Fibroblast of lung (primary cell): Measurements from ENCODE around the gene SCAF4. TPM values are rescaled to one million over a fixed set of nuclear protein-coding genes. Genes with fewer than 3 reads are reported as not detected.

Source experiments
- DNase-seq, 2 donors: peaks; one replicate each; pipeline versions ENCODE4 v3.0.0 to v3.0.0-alpha.2; 2010; ENCODE audit warnings: low read depth in 2 of 2
- H2AFZ ChIP-seq: 2 replicates; pipeline ENCODE4 v1.5.1; 2012; ENCODE audit warnings: low read length, control low read depth, inconsistent platforms
- H3K27ac ChIP-seq: 2 replicates; pipeline ENCODE4 v1.5.1; 2011; ENCODE audit warnings: low read length, control low read depth; ENCODE audit not compliant: insufficient read depth
- H3K27me3 ChIP-seq: 2 replicates; pipeline ENCODE4 v1.5.1; 2011; ENCODE audit warnings: mild to moderate bottlenecking, low read length; ENCODE audit not compliant: control insufficient read depth, insufficient read depth
- H3K36me3 ChIP-seq: 2 replicates; pipeline ENCODE4 v1.5.1; 2011; ENCODE audit warnings: low read length; ENCODE audit not compliant: control insufficient read depth, insufficient read depth
- H3K4me1 ChIP-seq: 2 replicates; pipeline ENCODE4 v1.5.1; 2011; ENCODE audit warnings: low read length; ENCODE audit not compliant: control insufficient read depth, insufficient read depth; ENCODE audit errors: extremely low read depth
- H3K4me2 ChIP-seq: 2 replicates; pipeline ENCODE4 v1.5.1; 2011; ENCODE audit warnings: low read length, control low read depth; ENCODE audit not compliant: insufficient read depth; ENCODE audit errors: extremely low read depth
- H3K4me3 ChIP-seq, 4 experiments: fragments of 200-600 bp in 1 of 4; sonication (generic) in 1 of 4; replicated peaks in 1 of 4; 2 replicates each; pipeline ENCODE4 v1.5.1; 2011 to 2016; ENCODE audit warnings: low read length in 4 of 4, low read depth in 3 of 4, mild to moderate bottlenecking in 3 of 4, control low read depth in 2 of 4, inconsistent platforms in 1 of 4, mixed read lengths in 1 of 4; ENCODE audit not compliant: insufficient read depth in 1 of 4; ENCODE audit errors: control extremely low read depth in 1 of 4
- H3K79me2 ChIP-seq: 2 replicates; pipeline ENCODE4 v1.5.1; 2012; ENCODE audit warnings: mild to moderate bottlenecking, low read length, inconsistent platforms; ENCODE audit not compliant: control insufficient read depth, insufficient read depth
- H3K9ac ChIP-seq: 2 replicates; pipeline ENCODE4 v1.5.1; 2011; ENCODE audit warnings: mild to moderate bottlenecking, low read length, control low read depth; ENCODE audit not compliant: insufficient read depth
- H3K9me3 ChIP-seq: 2 replicates; pipeline ENCODE4 v1.5.1; 2012; ENCODE audit warnings: low read depth, low read length; ENCODE audit not compliant: control insufficient read depth, insufficient read depth
- H4K20me1 ChIP-seq: 2 replicates; pipeline ENCODE4 v1.5.1; 2011; ENCODE audit warnings: low read length; ENCODE audit not compliant: control insufficient read depth, insufficient read depth; ENCODE audit errors: extremely low read depth
- CTCF ChIP-seq, 2 donors: IDR thresholded peaks in 1 of 2; conservative IDR thresholded peaks in 1 of 2; 1 replicate in 1 of 2; 2 replicates in 1 of 2; pipeline ENCODE4 v1.5.1; 2011 to 2012; ENCODE audit warnings: low read length in 2 of 2, control low read depth in 1 of 2, inconsistent platforms in 1 of 2, low read depth in 1 of 2, mild to moderate bottlenecking in 1 of 2
- EZH2 ChIP-seq: IDR thresholded peaks from 2 replicates; pipeline ENCODE4 v1.5.1; 2012; ENCODE audit warnings: low read length, control low read depth, mild to moderate bottlenecking; ENCODE audit errors: missing control alignments
- polyA plus RNA-seq, 2 donors: library from polyadenylated mRNA; depleted of rRNA in 1 of 2; stranded (reverse) in 1 of 2; unstranded in 1 of 2; fragments of >200 nt; gene quantifications; 2 replicates each; pipeline ENCODE4 v1.2.1, GENCODE V29; 2011 to 2012; ENCODE audit warnings: missing spikeins in 1 of 2
- total RNA-seq: library from RNA; depleted of rRNA; stranded (reverse); fragments of >200 nt; gene quantifications from 2 replicates; pipeline ENCODE4 v1.2.1, GENCODE V29; 2014

The SCAF4 gene
- total and polyA plus RNA-seq, 2 donors (not counting 1 experiment from before 2014, with no cell fraction given): 5.6 to 7.5 TPM

DNA sequence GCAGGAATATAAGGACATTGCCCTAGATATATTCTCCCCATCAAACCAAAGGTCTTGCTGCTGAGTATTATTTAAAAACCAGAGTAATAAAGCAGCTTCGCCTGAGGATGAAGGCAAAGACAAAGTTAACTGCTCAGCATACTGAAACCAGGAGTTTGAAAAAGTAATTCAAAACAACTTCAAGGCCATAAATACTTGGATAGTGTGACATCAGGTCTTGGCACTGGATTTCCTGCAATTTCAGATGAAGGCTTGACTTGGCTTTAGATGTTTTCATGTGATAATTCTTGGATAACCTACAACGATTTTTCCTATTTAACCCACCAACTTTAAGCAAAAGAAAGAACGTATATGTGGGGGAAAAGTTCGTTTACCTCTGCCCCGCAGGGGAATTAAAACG lies 61.8 kb downstream of the SCAF4 start:
- H3K36me3 ChIP-seq: peaks cover 9% of the 10 kb centered on the region
- no peaks in the 10 kb centered on the region for H4K20me1 ChIP-seq
- no peak overlapping the region for H3K9ac ChIP-seq
- H3K79me2 ChIP-seq: peaks cover 5% of the 10 kb centered on the region
- no peak overlapping the region for H2AFZ ChIP-seq
- H3K27me3 ChIP-seq: no peaks in the 10 kb centered on the region
- DNase-seq: no peak
- no peak for TF ChIP-seq EZH2
- TF ChIP-seq CTCF (conservative IDR thresholded peaks at IDR 0.05 in 1 of 2, IDR thresholded peaks at IDR 0.05 in 1 of 2; ENCODE audit: low read depth in 1 of 2, low read length in 2 of 2): no peak
- no peak overlapping the region for H3K4me2 ChIP-seq
- no peak overlapping the region for H3K4me3 ChIP-seq
- no peaks in the 10 kb centered on the region for H3K9me3 ChIP-seq
- H3K27ac ChIP-seq: no peak overlapping the region
- no peaks in the 10 kb centered on the region for H3K4me1 ChIP-seq

DNA sequence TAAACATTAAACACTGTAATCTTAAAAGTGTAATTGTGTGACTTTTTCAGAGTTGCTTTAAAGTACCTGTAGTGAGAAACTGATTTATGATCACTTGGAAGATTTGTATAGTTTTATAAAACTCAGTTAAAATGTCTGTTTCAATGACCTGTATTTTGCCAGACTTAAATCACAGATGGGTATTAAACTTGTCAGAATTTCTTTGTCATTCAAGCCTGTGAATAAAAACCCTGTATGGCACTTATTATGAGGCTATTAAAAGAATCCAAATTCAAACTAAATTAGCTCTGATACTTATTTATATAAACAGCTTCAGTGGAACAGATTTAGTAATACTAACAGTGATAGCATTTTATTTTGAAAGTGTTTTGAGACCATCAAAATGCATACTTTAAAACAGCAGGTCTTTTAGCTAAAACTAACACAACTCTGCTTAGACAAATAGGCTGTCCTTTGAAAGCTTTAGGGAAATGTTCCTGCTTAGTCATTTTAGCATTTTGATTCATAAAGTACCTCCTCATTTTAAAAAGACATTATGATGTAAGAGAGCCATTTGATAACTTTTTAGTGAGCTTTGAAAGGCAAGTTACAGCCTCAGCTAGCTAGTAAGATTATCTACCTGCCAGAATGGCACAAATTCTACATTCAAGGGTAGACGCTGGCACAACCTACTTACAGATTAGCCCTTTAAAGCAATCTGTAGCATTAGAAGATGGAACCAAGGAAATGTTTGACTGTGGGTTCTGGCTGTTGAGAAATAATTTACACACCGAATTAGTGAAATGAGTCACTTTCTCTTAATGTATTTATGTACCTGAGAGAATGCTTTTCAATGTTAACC lies 63.0 kb downstream of the SCAF4 start:
- Histone ChIP-seq H2AFZ (no peak overlapping the region), H3K4me1 (no peaks in the 10 kb centered on the region), H3K4me3 (no peak overlapping the region), H3K27ac (no peak overlapping the region), H4K20me1 (no peaks in the 10 kb centered on the region), H3K9ac (no peak overlapping the region), H3K9me3 (no peaks in the 10 kb centered on the region), H3K4me2 (no peak overlapping the region), H3K27me3 (no peaks in the 10 kb centered on the region), H3K36me3 (peaks cover 11% of the 10 kb centered on the region), H3K79me2 (peaks cover 9% of the 10 kb centered on the region)
- no peak for DNase-seq
- no peak for TF ChIP-seq CTCF (conservative IDR thresholded peaks at IDR 0.05 in 1 of 2, IDR thresholded peaks at IDR 0.05 in 1 of 2; ENCODE audit: low read depth in 1 of 2, low read length in 2 of 2)

GRCh38 chr21:31667639-31668038 lies 64.3 kb downstream of the SCAF4 start:
- Histone ChIP-seq H3K4me2 (no peak overlapping the region), H3K9me3 (no peaks in the 10 kb centered on the region), H4K20me1 (no peaks in the 10 kb centered on the region), H3K27ac (no peak overlapping the region), H3K4me3 (no peak overlapping the region), H3K27me3 (no peaks in the 10 kb centered on the region), H2AFZ (no peak overlapping the region), H3K4me1 (no peaks in the 10 kb centered on the region), H3K79me2 (peaks cover 20% of the 10 kb centered on the region), H3K9ac (no peak overlapping the region), H3K36me3 (peaks cover 11% of the 10 kb centered on the region)
- TF ChIP-seq CTCF (conservative IDR thresholded peaks at IDR 0.05 in 1 of 2, IDR thresholded peaks at IDR 0.05 in 1 of 2; ENCODE audit: low read depth in 1 of 2, low read length in 2 of 2) (no peak), EZH2 (no peak)
- no peak for DNase-seq
